Cerebellar nuclear complex (tissue), 1 donor: Measurements from ENCODE around the gene SLC1A7.

Experiments
- DNase-seq, 2 experiments: peaks; one replicate each; lab custom pipeline; 2025; lab: John Stamatoyannopoulos, UW

Gene SLC1A7

GRCh38 chr1:53075761-53076163 is 66.7 kb downstream of the SLC1A7 start:
- DNase-seq = no peak

- DNase-seq = no peak
These were observed 67.2 kb downstream of the SLC1A7 start for GRCh38 chr1:53075206-53075605.

GRCh38 chr1:53074313-53075154 is 67.9 kb downstream of the SLC1A7 start:
- no peak for DNase-seq

GRCh38 chr1:53073868-53074311 is 68.5 kb downstream of the SLC1A7 start:
- no peak for DNase-seq

GRCh38 chr1:53073287-53073686 is 69.2 kb downstream of the SLC1A7 start:
- DNase-seq = no peak

GRCh38 chr1:53071915-53072314 is 70.5 kb downstream of the SLC1A7 start:
- DNase-seq = no peak

- no peak for DNase-seq
These were observed 71.1 kb downstream of the SLC1A7 start for GRCh38 chr1:53071167-53071865.

GRCh38 chr1:53070621-53071020 is 71.8 kb downstream of the SLC1A7 start:
- DNase-seq = no peak

- no peak for DNase-seq
These were observed 72.6 kb downstream of the SLC1A7 start for GRCh38 chr1:53069663-53070327.

- DNase-seq = no peak
These were observed 73.2 kb downstream of the SLC1A7 start for GRCh38 chr1:53069265-53069662.

- DNase-seq = no peak
These were observed 73.9 kb downstream of the SLC1A7 start for GRCh38 chr1:53068314-53069099.

- no peak for DNase-seq
These were observed 74.6 kb downstream of the SLC1A7 start for GRCh38 chr1:53067886-53068285.

GRCh38 chr1:53066891-53067738 is 75.3 kb downstream of the SLC1A7 start:
- no peak for DNase-seq

GRCh38 chr1:53066488-53066887 is 76.0 kb downstream of the SLC1A7 start:
- no peak for DNase-seq

- DNase-seq = no peak
These were observed 77.0 kb downstream of the SLC1A7 start for GRCh38 chr1:53065391-53065790.

GRCh38 chr1:53063744-53064515 is 78.5 kb downstream of the SLC1A7 start:
- no peak for DNase-seq

- no peak for DNase-seq
These were observed 79.5 kb downstream of the SLC1A7 start for GRCh38 chr1:53062708-53063591.

- no peak for DNase-seq
These were observed 80.4 kb downstream of the SLC1A7 start, which contains the start of gene PODN for GRCh38 chr1:53061859-53062707. PODN (plus strand) TSS chr1:53062213; CDS start chr1:53069856, 7,643 bp downstream.
